Duodenal mucosa (tissue), 2 donors: ENCODE results near the gene HABP4.
"Not testable (repeated sequence)": the region's sequence is repeated elsewhere in the genome, so short reads cannot be mapped to it uniquely, and the experiment has no call there.

ENCODE experiments used
- H3K27ac ChIP-seq: one replicate; pipeline ENCODE4 v1.7.0; 2013; ENCODE audit warnings: low read depth, low read length
- H3K27me3 ChIP-seq, 2 donors: one replicate each; pipeline ENCODE4 v1.7.0; 2013; ENCODE audit warnings: low read length in 2 of 2, control low read depth in 1 of 2; ENCODE audit not compliant: insufficient read depth in 2 of 2, control insufficient read depth in 1 of 2
- H3K36me3 ChIP-seq, 2 donors: one replicate each; pipeline ENCODE4 v1.7.0; 2013; ENCODE audit warnings: low read length in 2 of 2, control low read depth in 1 of 2; ENCODE audit not compliant: insufficient read depth in 2 of 2, control insufficient read depth in 1 of 2
- H3K4me1 ChIP-seq, 2 donors: one replicate each; pipeline ENCODE4 v1.7.0; 2013; ENCODE audit warnings: low read length in 2 of 2, control low read depth in 1 of 2; ENCODE audit not compliant: insufficient read depth in 2 of 2, control insufficient read depth in 1 of 2
- H3K4me3 ChIP-seq, 2 donors: one replicate each; pipeline ENCODE4 v1.7.0; 2013; ENCODE audit warnings: low read length in 2 of 2, low read depth in 1 of 2
- H3K9ac ChIP-seq, 2 donors: one replicate each; pipeline ENCODE4 v1.7.0; 2013; ENCODE audit warnings: low read length in 2 of 2, low read depth in 1 of 2
- H3K9me3 ChIP-seq, 2 donors: one replicate each; pipeline ENCODE4 v1.7.0; 2013; ENCODE audit warnings: low read length in 2 of 2, control low read depth in 1 of 2; ENCODE audit not compliant: control insufficient read depth in 1 of 2

The HABP4 gene

DNA sequence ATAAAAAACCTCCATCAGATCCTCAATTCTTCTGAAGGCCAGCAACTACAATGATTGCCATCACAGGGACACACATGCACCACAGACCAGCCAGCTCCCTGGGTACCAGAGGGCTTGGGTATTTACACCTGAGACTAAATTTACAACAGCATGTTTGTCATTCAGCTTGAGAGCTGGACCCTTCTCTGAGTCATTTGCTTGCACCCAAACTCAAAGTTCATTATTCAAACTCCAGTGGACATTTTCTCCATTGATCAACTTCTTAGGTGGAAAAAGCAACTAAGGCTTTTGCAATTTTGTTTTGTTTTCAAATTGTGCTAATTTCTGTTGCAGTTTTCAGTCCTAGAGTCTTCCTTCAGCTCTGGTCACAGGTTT is 53.4 kb downstream of the HABP4 start:
- H3K9ac ChIP-seq, H3K4me3 ChIP-seq, H3K4me1 ChIP-seq, H3K36me3 ChIP-seq, H3K27ac ChIP-seq, H3K9me3 ChIP-seq, H3K27me3 ChIP-seq: not testable (repeated sequence)

DNA sequence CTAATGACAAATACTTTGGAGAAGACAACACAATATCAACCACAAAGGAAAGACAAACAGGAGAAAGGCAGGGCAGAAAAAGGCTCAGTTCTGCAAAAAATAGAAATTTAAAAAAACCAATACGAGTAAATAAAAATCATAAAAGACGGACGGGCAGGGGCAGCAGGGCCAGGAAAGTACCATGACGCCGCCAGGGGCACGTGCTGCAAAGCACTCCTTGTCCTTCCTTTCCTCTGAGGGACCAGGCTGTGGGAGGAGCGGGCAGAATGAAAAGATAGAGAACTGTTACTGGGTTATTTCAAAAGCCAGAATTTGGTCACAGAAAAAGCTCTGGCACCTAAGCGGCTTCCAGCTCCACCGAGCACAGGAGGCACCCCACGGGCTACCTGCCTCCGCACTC is 53.9 kb downstream of the HABP4 start:
- Histone ChIP-seq H3K36me3 (peaks cover 0 to 3% of the 10 kb centered on the region in 2 donors), H3K27me3 (no peaks in the 10 kb centered on the region), H3K9me3 (no peaks in the 10 kb centered on the region), H3K4me3 (no peak overlapping the region), H3K27ac (no peak overlapping the region), H3K4me1 (no peaks in the 10 kb centered on the region), H3K9ac (no peak overlapping the region)

DNA sequence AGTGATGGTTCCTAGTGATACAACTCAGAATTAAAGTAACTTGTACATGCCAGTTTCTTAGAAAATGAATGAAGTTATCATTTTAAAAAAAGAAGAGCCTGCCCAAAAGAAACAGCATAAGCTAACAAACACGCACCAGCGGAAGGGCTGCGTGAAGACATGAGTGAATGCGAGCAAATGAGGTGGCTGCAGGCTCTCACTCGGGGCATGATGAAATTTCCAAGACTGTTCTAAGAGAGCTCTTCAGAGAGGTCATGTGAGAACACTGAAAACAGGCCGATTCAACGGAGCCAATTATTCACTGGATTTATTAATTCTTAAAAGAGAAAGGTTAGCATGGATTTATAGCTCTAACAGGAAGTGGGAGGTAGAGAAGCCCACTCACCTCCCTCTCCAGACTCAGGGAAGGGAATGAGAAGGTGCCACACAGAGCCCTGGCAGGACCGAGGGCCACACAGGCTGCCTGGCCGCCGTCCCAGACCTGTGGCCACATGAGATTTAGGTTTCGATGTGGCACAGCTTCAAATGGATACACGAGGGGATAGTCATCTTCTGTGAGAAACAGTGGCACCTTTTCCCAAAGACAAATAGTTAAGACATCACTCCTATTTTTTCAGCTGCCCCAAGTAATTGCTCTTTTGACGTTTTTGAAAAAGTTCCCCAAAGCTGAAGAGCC is 55.5 kb downstream of the HABP4 start:
- Histone ChIP-seq H3K27me3 (no peaks in the 10 kb centered on the region), H3K27ac (no peak overlapping the region), H3K4me1 (no peaks in the 10 kb centered on the region), H3K9ac (no peak overlapping the region), H3K36me3 (peaks cover 0 to 6% of the 10 kb centered on the region in 2 donors), H3K9me3 (no peaks in the 10 kb centered on the region), H3K4me3 (no peak overlapping the region)

DNA sequence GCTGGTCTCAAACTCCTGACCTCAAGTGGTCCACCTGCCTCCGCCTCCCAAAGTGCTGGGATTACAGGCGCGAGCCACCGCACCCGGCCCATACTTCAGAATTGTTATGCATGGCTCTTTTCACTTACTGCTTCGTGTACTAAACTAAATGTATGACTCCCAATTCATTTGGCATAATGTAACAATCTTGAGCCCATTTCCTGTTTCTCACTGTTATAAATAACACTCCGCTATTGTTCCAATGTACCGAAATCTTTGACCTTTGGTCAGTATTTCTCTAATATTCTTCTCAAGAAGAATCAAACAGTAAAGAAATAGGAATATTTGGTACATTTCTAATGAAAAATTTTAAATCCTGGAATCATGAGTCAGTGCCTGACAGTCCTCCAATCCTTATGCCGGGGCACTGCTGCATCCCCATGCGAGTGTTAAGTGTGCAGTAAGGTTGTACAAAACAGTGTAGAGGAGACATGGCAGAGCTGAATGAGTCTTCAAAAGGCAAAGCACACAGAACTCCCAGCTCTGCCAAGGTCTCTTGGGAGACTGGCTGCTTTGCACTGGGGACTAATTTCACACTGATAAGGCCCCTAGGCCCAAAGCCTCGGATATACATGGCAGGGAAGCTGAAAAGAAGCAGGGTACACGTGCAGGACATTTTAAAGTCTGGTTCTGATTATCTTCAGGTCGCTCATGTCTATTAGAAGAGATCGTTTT is 58.4 kb downstream of the HABP4 start:
- no peaks in the 10 kb centered on the region for H3K9me3 ChIP-seq
- H3K27ac ChIP-seq: no peak overlapping the region
- peaks cover 0 to 9% of the 10 kb centered on the region in 2 donors for H3K36me3 ChIP-seq
- H3K9ac ChIP-seq: no peak overlapping the region
- H3K4me1 ChIP-seq: no peaks in the 10 kb centered on the region
- no peaks in the 10 kb centered on the region for H3K27me3 ChIP-seq
- no peak overlapping the region for H3K4me3 ChIP-seq

DNA sequence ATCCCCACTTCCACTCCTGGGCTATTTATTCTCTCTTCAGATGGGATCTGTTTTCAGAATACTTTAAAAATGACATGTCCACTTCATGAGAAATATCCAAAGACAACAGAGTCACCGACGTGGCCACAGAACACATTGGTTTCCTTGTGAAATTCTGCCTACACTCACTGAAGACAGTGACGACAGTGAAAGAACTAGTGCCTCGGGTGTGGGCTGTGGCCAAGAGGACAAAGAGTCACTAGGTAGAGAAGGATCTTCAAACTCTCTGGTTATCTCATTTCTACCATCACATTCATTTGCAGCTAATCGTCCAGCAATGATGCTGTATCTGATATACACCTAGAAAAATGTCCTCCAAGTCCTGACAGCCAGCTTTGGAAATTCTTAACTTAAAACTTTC is 59.1 kb downstream of the HABP4 start:
- no peaks in the 10 kb centered on the region for H3K9me3 ChIP-seq
- H3K27ac ChIP-seq: no peak overlapping the region
- no peaks in the 10 kb centered on the region for H3K27me3 ChIP-seq
- no peaks in the 10 kb centered on the region for H3K4me1 ChIP-seq
- no peak overlapping the region for H3K9ac ChIP-seq
- no peak overlapping the region for H3K4me3 ChIP-seq
- peaks cover under 1 to 14% of the 10 kb centered on the region in 2 donors for H3K36me3 ChIP-seq

DNA sequence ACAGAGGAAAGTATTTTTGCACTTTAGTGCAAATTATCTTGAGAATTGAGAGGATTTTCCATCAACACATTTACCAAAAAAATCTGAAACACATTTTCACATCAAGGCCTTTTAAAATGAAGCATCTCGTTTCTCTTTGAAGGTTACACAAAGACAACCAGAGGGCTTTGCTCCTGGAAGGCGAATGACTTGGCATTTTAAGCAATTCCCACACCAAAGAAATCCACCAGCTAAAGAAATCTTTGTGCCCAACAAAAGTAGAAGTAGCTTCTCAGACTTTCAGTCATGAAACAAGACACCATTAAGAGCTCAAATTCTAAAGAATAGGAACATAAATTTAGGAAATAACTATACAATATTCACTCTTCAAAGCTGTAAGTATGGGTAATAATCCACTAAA is 59.9 kb downstream of the HABP4 start:
- H3K4me3 ChIP-seq: no peak overlapping the region
- H3K9ac ChIP-seq: no peak overlapping the region
- H3K27ac ChIP-seq: no peak overlapping the region
- no peaks in the 10 kb centered on the region for H3K9me3 ChIP-seq
- H3K36me3 ChIP-seq: peaks cover 5 to 17% of the 10 kb centered on the region in 2 donors
- H3K4me1 ChIP-seq: no peaks in the 10 kb centered on the region
- no peaks in the 10 kb centered on the region for H3K27me3 ChIP-seq

- Histone ChIP-seq H3K27ac (no peak overlapping the region), H3K36me3 (peaks cover 5 to 17% of the 10 kb centered on the region in 2 donors), H3K9ac (no peak overlapping the region), H3K4me3 (no peak overlapping the region), H3K27me3 (no peaks in the 10 kb centered on the region), H3K4me1 (no peaks in the 10 kb centered on the region), H3K9me3 (no peaks in the 10 kb centered on the region)
Measured at GRCh38 chr9:96510258-96510657, 60.3 kb downstream of the HABP4 start.

DNA sequence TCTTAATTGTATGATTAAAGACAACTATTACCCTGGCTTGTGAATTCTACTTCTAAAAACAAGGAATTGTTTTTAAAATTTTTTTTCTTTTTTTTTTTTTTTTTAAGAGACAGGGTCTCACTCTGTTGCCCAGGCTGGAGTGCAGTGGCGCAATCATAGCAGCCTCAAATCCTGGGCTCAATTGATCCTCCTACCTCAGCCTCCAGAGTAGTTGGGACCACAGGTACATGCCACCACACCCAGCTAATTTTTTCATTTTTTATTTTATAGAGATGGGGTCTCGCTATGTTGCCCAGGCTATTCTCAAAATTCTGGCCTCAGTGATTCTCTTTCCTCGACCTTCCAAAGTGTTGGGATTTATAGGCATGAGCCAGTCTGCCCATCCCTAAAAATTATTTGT is 62.3 kb downstream of the HABP4 start:
- peaks cover 5 to 14% of the 10 kb centered on the region in 2 donors for H3K36me3 ChIP-seq
- no peaks in the 10 kb centered on the region for H3K27me3 ChIP-seq
- H3K4me1 ChIP-seq: peaks cover 0 to 3% of the 10 kb centered on the region in 2 donors
- no peak overlapping the region for H3K4me3 ChIP-seq
- no peaks in the 10 kb centered on the region for H3K9me3 ChIP-seq
- H3K9ac ChIP-seq: no peak overlapping the region
- no peak overlapping the region for H3K27ac ChIP-seq

GRCh38 chr9:96513622-96514021 is 63.7 kb downstream of the HABP4 start:
- Histone ChIP-seq H3K36me3 (peaks cover 5 to 14% of the 10 kb centered on the region in 2 donors), H3K9ac (no peak overlapping the region), H3K9me3 (no peaks in the 10 kb centered on the region), H3K4me1 (peaks cover 0 to 3% of the 10 kb centered on the region in 2 donors), H3K27ac (no peak overlapping the region), H3K27me3 (no peaks in the 10 kb centered on the region), H3K4me3 (no peak overlapping the region)

DNA sequence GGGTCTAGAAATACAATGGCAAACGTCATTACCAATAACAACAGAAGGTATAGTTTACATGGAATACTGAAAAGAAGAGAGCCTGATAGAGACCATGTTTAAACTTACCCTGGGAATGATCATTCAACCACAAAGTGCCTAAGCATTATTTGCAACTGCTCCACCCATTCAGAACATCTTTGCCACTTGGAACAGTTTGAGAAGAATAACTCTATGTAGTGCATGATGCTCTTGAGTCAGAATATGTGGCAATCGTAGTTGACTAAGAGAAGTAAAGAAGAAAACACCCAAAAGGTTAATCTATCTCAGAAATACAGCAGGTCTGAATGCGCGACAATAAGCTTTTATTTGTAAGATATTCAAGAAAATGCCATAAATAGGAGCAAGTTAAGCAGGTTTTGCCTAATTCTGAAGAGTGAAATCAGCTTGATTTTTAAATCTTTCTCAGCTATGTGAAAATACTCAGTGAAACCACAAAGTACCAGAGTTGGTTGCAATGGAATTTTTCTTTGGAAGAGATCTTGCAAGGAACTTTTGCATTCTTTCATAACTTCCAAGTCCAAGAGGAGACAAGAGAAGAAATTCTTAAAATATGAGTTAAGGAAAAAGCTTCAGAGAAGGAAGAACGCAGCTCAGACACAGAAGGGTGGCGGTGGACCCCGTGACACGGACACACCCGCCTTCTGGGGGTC is 64.3 kb downstream of the HABP4 start:
- no peak overlapping the region for H3K27ac ChIP-seq
- no peaks in the 10 kb centered on the region for H3K9me3 ChIP-seq
- no peak overlapping the region for H3K9ac ChIP-seq
- no peaks in the 10 kb centered on the region for H3K27me3 ChIP-seq
- H3K4me1 ChIP-seq: peaks cover 0 to 3% of the 10 kb centered on the region in 2 donors
- H3K4me3 ChIP-seq: no peak overlapping the region
- peaks cover 5 to 11% of the 10 kb centered on the region in 2 donors for H3K36me3 ChIP-seq
